Mucosa of rectum (tissue), 2 donors: ENCODE data around the gene S100P.

Source experiments
- H3K27ac ChIP-seq, 2 donors: one replicate each; pipeline ENCODE4 v1.7.0; 2013; ENCODE audit warnings: inconsistent platforms in 2 of 2, low read depth in 2 of 2, low read length in 2 of 2
- H3K27me3 ChIP-seq, 2 donors: one replicate each; pipeline ENCODE4 v1.7.0; 2013; ENCODE audit warnings: low read length in 2 of 2; ENCODE audit not compliant: control insufficient read depth in 2 of 2, insufficient read depth in 2 of 2
- H3K36me3 ChIP-seq, 2 donors: one replicate each; pipeline ENCODE4 v1.7.0; 2013; ENCODE audit warnings: low read length in 2 of 2; ENCODE audit not compliant: control insufficient read depth in 2 of 2, insufficient read depth in 2 of 2
- H3K4me1 ChIP-seq, 2 donors: one replicate each; pipeline ENCODE4 v1.7.0; 2013; ENCODE audit warnings: low read length in 2 of 2, mild to moderate bottlenecking in 1 of 2; ENCODE audit not compliant: control insufficient read depth in 2 of 2, insufficient read depth in 2 of 2
- H3K4me3 ChIP-seq, 2 donors: one replicate each; pipeline ENCODE4 v1.7.0; 2013; ENCODE audit warnings: low read length in 2 of 2
- H3K9ac ChIP-seq, 2 donors: one replicate each; pipeline ENCODE4 v1.7.0; 2013; ENCODE audit warnings: low read length in 2 of 2, low read depth in 1 of 2, mild to moderate bottlenecking in 1 of 2
- H3K9me3 ChIP-seq, 2 donors: one replicate each; pipeline ENCODE4 v1.7.0; 2013; ENCODE audit warnings: low read length in 2 of 2; ENCODE audit not compliant: control insufficient read depth in 2 of 2
- donor health status: healthy.
- donor health status: Normal muscosa, but diverticular disease.

Gene S100P

GRCh38 chr4:6731780-6732179 is 38.1 kb downstream of the S100P start:
- no peaks in the 10 kb centered on the region for H3K4me1 ChIP-seq
- no peak overlapping the region for H3K9ac ChIP-seq
- no peak overlapping the region for H3K27ac ChIP-seq
- H3K27me3 ChIP-seq, result no peaks in the 10 kb centered on the region
- H3K4me3 ChIP-seq, result no peak overlapping the region
- no peaks in the 10 kb centered on the region for H3K9me3 ChIP-seq
- H3K36me3 ChIP-seq, result no peaks in the 10 kb centered on the region

GRCh38 chr4:6732441-6733357 is 39.0 kb downstream of the S100P start:
- Histone ChIP-seq H3K4me3 (no peak overlapping the region), H3K36me3 (no peaks in the 10 kb centered on the region), H3K9me3 (no peaks in the 10 kb centered on the region), H3K27ac (no peak overlapping the region), H3K9ac (no peak overlapping the region), H3K27me3 (no peaks in the 10 kb centered on the region), H3K4me1 (no peaks in the 10 kb centered on the region)

DNA sequence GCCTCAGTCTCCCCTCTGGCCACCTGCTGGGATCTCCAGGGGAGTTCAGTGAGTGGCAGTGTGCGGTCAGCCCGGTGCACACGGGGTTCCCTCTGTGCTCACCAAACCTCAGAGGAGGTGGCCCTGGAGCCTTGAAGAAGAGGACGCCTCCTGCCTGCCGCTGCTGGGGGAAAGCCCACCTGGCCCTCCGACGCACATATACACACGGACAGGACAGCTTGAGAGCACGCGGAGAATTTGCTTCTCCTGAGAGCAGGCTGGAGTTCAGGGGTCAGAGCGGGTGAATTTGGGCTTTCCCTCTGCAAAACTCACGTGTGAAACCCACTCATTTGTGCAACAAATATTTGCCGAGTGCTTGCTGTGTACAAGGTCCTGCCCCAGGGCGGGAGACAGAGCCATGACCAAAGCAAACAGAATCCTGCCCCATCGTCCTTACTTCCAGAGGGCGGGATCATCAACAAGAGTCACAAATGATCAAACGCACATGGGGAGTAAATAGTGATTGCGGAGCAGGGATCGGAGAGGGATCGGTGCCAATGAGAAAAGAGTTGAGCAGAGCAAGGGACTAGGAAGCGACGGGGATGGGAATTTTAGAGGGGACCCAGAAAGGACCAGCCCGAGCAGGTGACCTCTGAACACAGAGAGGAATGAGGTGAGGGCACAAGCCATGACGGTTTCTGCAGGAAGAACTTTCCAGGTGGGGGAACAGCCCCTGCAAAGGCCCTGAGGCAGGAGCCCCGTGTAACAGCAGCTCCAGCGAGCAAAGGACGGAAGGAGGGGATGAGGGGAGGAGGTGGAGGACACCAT is 39.9 kb downstream of the S100P start:
- no peaks in the 10 kb centered on the region for H3K4me1 ChIP-seq
- H3K9ac ChIP-seq, result no peak overlapping the region
- H3K36me3 ChIP-seq, result no peaks in the 10 kb centered on the region
- H3K4me3 ChIP-seq, result no peak overlapping the region
- H3K27me3 ChIP-seq, result no peaks in the 10 kb centered on the region
- H3K9me3 ChIP-seq, result no peaks in the 10 kb centered on the region
- no peak overlapping the region for H3K27ac ChIP-seq

- Histone ChIP-seq H3K27ac (no peak overlapping the region), H3K4me1 (no peaks in the 10 kb centered on the region), H3K4me3 (no peak overlapping the region), H3K9me3 (no peaks in the 10 kb centered on the region), H3K9ac (no peak overlapping the region), H3K36me3 (no peaks in the 10 kb centered on the region), H3K27me3 (no peaks in the 10 kb centered on the region)
These were observed 40.6 kb downstream of the S100P start for GRCh38 chr4:6734165-6734786.

DNA sequence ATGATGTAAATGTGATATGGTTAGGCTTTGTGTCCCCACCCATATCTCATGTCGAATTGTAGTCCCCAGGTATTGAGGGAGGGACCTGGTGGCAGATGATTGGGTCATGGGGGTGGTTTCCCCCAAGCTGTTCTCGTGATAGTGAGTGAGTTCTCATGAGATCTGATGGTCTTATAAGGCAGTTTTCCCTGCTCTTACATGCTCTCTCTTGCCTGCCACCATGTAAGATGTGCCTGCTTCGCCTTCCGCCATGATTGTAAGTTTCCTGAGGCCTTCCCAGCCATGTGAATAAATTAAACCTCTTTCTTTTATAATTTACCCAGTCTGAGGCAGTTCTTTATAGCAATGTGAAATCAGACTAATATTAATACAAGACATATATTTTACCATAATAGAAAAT is 46.2 kb downstream of the S100P start:
- H3K36me3 ChIP-seq, result no peaks in the 10 kb centered on the region
- no peak overlapping the region for H3K27ac ChIP-seq
- H3K4me3 ChIP-seq, result no peak overlapping the region
- H3K4me1 ChIP-seq, result no peaks in the 10 kb centered on the region
- H3K9ac ChIP-seq, result no peak overlapping the region
- no peaks in the 10 kb centered on the region for H3K9me3 ChIP-seq
- no peaks in the 10 kb centered on the region for H3K27me3 ChIP-seq

- Histone ChIP-seq H3K36me3 (no peaks in the 10 kb centered on the region), H3K27me3 (no peaks in the 10 kb centered on the region), H3K4me3 (no peak overlapping the region), H3K9me3 (no peaks in the 10 kb centered on the region), H3K27ac (no peak overlapping the region), H3K9ac (no peak overlapping the region), H3K4me1 (no peaks in the 10 kb centered on the region)
These were observed 46.7 kb downstream of the S100P start for GRCh38 chr4:6740347-6740746.

DNA sequence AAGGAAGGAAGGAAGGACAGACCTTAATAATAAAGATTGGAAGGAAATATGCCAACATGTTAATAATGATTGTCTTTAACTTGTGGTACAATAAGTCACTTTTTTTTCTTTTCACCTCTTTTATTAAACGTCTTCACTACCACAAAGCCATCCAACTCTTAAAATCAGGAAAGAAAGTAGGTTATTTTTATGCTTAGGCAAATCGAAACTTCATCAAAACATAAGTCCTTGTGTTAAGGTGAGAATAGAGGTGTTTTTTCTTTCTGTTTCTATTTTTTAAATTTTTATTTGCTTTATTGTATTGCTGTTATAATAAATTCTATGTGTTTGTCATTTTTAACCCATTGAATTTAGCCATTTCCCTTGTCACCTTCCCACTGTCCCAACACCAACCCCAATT is 48.8 kb downstream of the S100P start:
- Histone ChIP-seq H3K4me1 (peaks cover 9 to 17% of the 10 kb centered on the region in 2 donors), H3K9me3 (no peaks in the 10 kb centered on the region), H3K27ac (no peak overlapping the region), H3K27me3 (no peaks in the 10 kb centered on the region), H3K4me3 (no peak overlapping the region), H3K36me3 (no peaks in the 10 kb centered on the region), H3K9ac (no peak overlapping the region)

DNA sequence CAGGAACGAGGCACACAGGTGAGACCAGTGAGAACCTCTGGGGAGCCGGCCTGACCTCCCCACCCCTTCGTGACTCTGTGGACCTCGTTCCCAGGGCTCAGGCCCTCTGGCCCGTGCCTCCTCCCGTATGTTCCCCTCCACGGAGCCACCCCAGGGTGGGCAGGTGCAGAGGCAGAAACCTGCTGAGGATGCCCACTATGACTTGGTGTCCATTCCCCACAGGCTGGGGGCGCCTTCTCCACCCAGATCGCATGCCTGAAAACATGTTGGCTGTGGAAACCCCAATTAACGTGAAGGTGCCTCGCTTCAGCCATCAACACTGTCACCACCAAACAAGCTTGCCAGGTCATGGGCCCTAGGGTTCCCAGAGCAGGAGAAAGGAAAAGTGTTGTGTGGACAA is 49.3 kb downstream of the S100P start:
- no peak overlapping the region for H3K27ac ChIP-seq
- no peak overlapping the region for H3K9ac ChIP-seq
- peaks cover 14 to 22% of the 10 kb centered on the region in 2 donors for H3K4me1 ChIP-seq
- H3K9me3 ChIP-seq, result no peaks in the 10 kb centered on the region
- no peaks in the 10 kb centered on the region for H3K27me3 ChIP-seq
- H3K36me3 ChIP-seq, result no peaks in the 10 kb centered on the region
- no peak overlapping the region for H3K4me3 ChIP-seq
